Left renal pelvis (tissue), 4 donors: Measurements from ENCODE around the gene ZNF253. TPM values are rescaled to one million over a fixed set of nuclear protein-coding genes. Genes with fewer than 3 reads are reported as not detected.
"Not testable (repeated sequence)": the region's sequence is repeated elsewhere in the genome, so short reads cannot be mapped to it uniquely, and the experiment has no call there.

ENCODE experiments used
- DNase-seq, 4 donors: peaks; one replicate each; pipeline ENCODE4 v3.0.0-alpha.2; 2013; ENCODE audit warnings: low read depth in 4 of 4, low spot score in 3 of 4
- polyA plus RNA-seq, 4 donors: library from polyadenylated mRNA; unstranded; fragments of 120-200 nt; gene quantifications; one replicate each; pipeline ENCODE4 v1.2.1, GENCODE V29; 2013; ENCODE audit not compliant: insufficient read length in 4 of 4

ZNF253 gene
- polyA plus RNA-seq, 4 donors = 21.5 to 44.9 (median 32.8) TPM

GRCh38 chr19:19892055-19892941 lies 26.6 kb downstream of the ZNF253 start:
- DNase-seq = not testable (repeated sequence)

GRCh38 chr19:19900139-19900728 lies 34.6 kb downstream of the ZNF253 start:
- peak in 3 of 4 donors; percentile 8 to 20 (median 17) for DNase-seq

GRCh38 chr19:19900729-19901444 lies 35.2 kb downstream of the ZNF253 start, which contains the start of gene ZNF93:
Gene ZNF93, plus strand, starts transcription at chr19:19900946. Its CDS starts 143 bp downstream, at chr19:19901089.
- DNase-seq = peak; percentile 92 to 98 (median 96)

GRCh38 chr19:19907551-19907950 lies 41.9 kb downstream of the ZNF253 start:
- not testable (repeated sequence) for DNase-seq

- no peak for DNase-seq
Observed at GRCh38 chr19:19909654-19910053, 44.0 kb downstream of the ZNF253 start.

- no peak for DNase-seq
Observed at GRCh38 chr19:19911150-19911549, 45.5 kb downstream of the ZNF253 start.

- DNase-seq = no peak
Observed at GRCh38 chr19:19914596-19914995, 48.9 kb downstream of the ZNF253 start.

GRCh38 chr19:19930417-19930816 lies 64.7 kb downstream of the ZNF253 start:
- DNase-seq = not testable (repeated sequence)

- DNase-seq = not testable (repeated sequence)
Observed at GRCh38 chr19:19933432-19934314, 68.0 kb downstream of the ZNF253 start.

GRCh38 chr19:19937403-19937802 lies 71.7 kb downstream of the ZNF253 start:
- no peak for DNase-seq

- no peak for DNase-seq
Observed at GRCh38 chr19:19938449-19938848, 72.8 kb downstream of the ZNF253 start.

- DNase-seq = no peak
Observed at GRCh38 chr19:19943848-19944582, 78.3 kb downstream of the ZNF253 start.

Other genes with a start within 250 kb of the ZNF253 start
- gene PBX4, start 247.2 kb upstream of the ZNF253 start, polyA plus RNA-seq = 1 to 10 TPM; 3.2 to 8.9 (median 3.6) TPM
- gene LPAR2, start 237.7 kb upstream of the ZNF253 start, polyA plus RNA-seq = 10 to 100 TPM; 15.7 to 41.0 (median 23.9) TPM
- 1 to 10 TPM; 2.9 to 6.7 (median 5.1) TPM for gene GMIP, start 222.2 kb upstream of the ZNF253 start, polyA plus RNA-seq
- gene ATP13A1, start 202.2 kb upstream of the ZNF253 start, polyA plus RNA-seq = 10 to 100 TPM; 39.9 to 70.9 (median 46.1) TPM
- gene ZNF101, start 197.0 kb upstream of the ZNF253 start, polyA plus RNA-seq = 10 to 100 TPM in 3 of 4 donors, 1 to 10 TPM in 1; 6.0 to 20.4 (median 18.2) TPM
- gene ZNF14, start 132.8 kb upstream of the ZNF253 start, polyA plus RNA-seq = 10 to 100 TPM; 10.2 to 17.7 (median 15.0) TPM
- 10 to 100 TPM; 29.0 to 36.0 (median 32.6) TPM for gene ZNF506, start 44.1 kb upstream of the ZNF253 start, polyA plus RNA-seq
- gene ZNF93, start 35.1 kb downstream of the ZNF253 start, polyA plus RNA-seq = 10 to 100 TPM; 15.7 to 24.1 (median 19.5) TPM
- gene ZNF682, start 173.6 kb downstream of the ZNF253 start, polyA plus RNA-seq = 10 to 100 TPM; 11.5 to 20.3 (median 15.8) TPM
- 10 to 100 TPM in 3 of 4 donors, 1 to 10 TPM in 1; 6.7 to 20.4 (median 15.4) TPM for gene ZNF90, start 212.1 kb downstream of the ZNF253 start, polyA plus RNA-seq